ENCODE data around the gene TRMT1. TPM values are rescaled to one million over a fixed set of nuclear protein-coding genes. Genes with fewer than 3 reads are reported as not detected.

TRMT1 gene
- total RNA-seq, 2 experiments from 2014 or later, result 85.0 to 95.7 TPM

DNA sequence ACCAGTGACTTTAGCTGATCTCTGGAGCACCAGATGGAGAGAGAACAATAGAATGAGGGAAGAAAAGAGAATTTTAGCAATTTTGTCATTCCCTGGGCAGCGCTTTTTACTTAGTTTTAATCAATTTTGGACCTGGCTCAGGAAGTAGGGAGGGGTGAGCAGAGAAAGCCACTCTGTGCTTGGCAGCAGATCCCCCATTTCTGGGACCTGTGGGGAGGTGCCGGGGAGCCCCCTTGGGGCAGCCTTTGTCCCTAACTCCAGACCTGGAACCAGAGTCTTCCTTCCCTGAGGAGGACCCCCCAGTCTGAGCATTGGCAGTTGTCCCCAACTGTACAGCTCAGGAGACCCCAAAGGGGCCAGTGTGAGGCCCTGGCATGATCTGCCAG, 24.4 kb downstream of the TRMT1 start:
- ChIA-PET POLR2A (no interaction called here), CTCF (interaction anchor here (2.2 to 7.4 kb wide), 4 partner anchors 34 to 127 kb away, joined by 11 to 116 read pairs (median 16); no protein-coding TSS in a partner anchor)
- H3K27me3 Mint-ChIP-seq, result peaks cover 16% of the 10 kb centered on the region
- H3K4me1 Mint-ChIP-seq (ENCODE audit: low read depth), result peaks cover 16% of the 10 kb centered on the region
- no peaks in the 10 kb centered on the region for H3K9me3 Mint-ChIP-seq
- H3K27ac Mint-ChIP-seq, result no peak overlapping the region
- no peak for ATAC-seq
- TF ChIP-seq, protein P1, sequence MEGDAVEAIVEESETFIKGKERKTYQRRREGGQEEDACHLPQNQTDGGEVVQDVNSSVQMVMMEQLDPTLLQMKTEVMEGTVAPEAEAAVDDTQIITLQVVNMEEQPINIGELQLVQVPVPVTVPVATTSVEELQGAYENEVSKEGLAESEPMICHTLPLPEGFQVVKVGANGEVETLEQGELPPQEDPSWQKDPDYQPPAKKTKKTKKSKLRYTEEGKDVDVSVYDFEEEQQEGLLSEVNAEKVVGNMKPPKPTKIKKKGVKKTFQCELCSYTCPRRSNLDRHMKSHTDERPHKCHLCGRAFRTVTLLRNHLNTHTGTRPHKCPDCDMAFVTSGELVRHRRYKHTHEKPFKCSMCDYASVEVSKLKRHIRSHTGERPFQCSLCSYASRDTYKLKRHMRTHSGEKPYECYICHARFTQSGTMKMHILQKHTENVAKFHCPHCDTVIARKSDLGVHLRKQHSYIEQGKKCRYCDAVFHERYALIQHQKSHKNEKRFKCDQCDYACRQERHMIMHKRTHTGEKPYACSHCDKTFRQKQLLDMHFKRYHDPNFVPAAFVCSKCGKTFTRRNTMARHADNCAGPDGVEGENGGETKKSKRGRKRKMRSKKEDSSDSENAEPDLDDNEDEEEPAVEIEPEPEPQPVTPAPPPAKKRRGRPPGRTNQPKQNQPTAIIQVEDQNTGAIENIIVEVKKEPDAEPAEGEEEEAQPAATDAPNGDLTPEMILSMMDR (IDR thresholded peaks at IDR 0.05), result no peak
- intact Hi-C loops (cut with micrococcal nuclease), result no loop called here
- DNase-seq, result no peak
- no peak overlapping the region for H3K4me3 Mint-ChIP-seq
- H3K36me3 Mint-ChIP-seq (ENCODE audit: low read depth), result no peaks in the 10 kb centered on the region

DNA sequence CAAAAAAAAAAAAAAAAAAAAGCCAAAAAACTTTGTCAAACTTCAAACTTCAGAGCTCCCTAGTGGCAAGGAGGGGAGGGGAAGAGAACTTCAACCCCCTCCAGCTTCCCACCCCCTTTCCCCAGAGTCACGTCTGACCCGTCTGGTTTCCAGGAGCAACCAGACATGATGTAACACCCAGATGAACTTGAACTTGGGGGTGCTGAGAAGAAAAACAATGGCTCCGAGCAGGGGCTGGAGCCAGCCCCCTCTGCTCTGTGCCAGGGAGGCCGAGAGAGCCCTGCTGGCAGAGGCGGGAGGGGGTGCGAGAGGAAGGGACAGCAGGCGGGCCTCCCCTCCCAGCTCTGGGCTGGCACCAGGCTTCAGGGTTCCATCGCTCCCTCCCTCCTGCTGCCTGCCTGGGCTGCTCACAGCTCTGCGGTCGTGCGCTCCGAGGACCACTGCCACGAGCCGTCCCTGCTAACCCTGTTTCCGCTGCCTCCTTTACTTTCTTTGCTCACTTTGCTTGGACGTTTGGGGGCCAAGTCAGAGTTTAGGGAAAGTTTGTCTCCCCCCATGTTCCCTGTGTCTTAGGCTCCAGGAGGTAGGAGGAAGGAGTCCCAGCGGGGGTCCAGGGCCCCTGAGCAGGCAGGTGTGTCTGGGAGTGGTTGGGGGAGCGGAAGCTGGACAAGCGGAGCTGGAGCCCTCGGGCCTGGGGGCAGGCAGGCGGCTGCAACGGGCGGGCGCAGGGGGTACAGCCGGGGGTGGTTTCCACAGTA, 25.0 kb downstream of the TRMT1 start:
- intact Hi-C loops (cut with micrococcal nuclease), result no loop called here
- Mint-ChIP-seq H3K4me3 (no peak overlapping the region), H3K27ac (no peak overlapping the region), H3K36me3 (ENCODE audit: low read depth) (no peaks in the 10 kb centered on the region), H3K27me3 (peaks cover 12% of the 10 kb centered on the region), H3K9me3 (no peaks in the 10 kb centered on the region), H3K4me1 (ENCODE audit: low read depth) (peaks cover 12% of the 10 kb centered on the region)
- CTCF ChIA-PET, result interaction anchor here (2.2 to 7.4 kb wide), 3 partner anchors 34 to 126 kb away, joined by 11 to 116 read pairs (median 22); no protein-coding TSS in a partner anchor
- TF ChIP-seq, protein P1 (IDR thresholded peaks at IDR 0.05), result no peak
- ATAC-seq, result no peak
- DNase-seq, result no peak
- POLR2A ChIA-PET, result no interaction called here

DNA sequence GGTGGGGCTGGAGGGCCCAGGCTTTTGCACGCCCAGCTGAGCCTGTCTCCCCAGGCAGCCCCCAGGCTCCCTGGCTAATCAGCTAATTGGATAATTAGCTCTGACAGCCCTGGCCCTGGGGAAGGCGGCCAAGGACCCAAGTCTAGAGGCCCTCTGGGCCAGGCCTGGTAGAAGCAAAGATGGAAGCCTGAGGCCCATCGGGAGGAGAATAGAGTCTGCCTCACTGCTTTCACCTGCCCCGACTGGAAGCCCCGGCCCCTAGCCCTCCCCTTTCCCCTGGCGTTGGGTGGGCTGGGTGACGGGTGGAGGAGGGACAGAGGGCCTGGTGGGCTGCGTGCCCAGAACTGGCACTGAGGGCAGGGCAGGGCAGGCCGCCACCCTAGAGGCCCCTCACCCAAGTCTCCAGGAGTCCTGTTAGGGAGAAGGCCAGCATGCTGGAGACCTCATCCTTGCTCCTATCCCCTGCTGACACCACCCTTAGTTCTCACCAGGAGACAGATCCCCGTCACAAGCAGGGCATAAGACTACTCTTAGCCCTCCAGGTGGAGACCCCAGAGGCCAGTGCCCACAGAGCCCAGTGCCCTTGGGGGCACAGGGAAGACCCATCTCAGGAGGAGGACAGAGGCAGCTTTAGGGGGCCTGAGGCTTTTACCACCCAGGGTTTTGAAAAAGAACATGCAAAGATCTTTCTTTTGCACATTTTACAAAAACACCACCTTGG, 25.9 kb downstream of the TRMT1 start:
- ATAC-seq, result no peak

DNA sequence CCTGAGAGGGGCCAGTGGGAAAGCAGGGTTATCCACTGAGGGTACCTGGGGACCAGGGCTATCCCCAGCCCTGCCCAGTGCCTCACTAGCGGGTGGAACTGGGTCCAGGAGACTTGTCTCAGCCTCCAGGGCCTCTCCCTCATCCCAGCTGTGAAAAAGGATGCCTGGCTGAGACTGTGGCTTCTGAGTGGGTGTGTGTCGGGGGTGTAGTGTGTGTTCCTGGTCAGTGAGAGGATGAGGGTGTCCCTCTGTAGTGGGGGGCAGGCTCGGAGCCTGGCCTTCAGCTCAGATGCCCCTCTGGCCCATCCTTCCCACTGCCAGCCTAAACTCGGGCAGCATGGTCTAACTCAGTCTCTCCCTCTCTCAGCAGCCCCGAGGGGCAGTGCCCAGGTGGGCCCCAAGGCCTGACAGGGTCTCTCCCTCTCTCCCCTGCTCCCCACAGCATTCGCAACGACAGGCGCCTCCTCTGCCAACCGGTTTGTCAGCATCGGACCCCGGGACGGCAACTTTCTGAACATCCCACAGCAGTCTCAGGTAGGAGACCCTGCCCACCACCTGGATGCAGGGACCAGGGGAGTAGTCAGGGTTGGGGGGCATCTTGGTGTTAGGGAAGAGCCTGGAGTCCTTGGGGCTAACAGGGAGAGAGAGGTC, 26.6 kb downstream of the TRMT1 start:
- ATAC-seq (no peak), DNase-seq (no peak)
- Mint-ChIP-seq H3K27me3 (peaks cover 5% of the 10 kb centered on the region), H3K4me3 (no peak overlapping the region), H3K4me1 (ENCODE audit: low read depth) (peaks cover 5% of the 10 kb centered on the region), H3K36me3 (ENCODE audit: low read depth) (no peaks in the 10 kb centered on the region), H3K9me3 (no peaks in the 10 kb centered on the region), H3K27ac (no peak overlapping the region)
- ChIA-PET CTCF (interaction anchor here (0.7 to 7.4 kb wide), 3 partner anchors 16 to 113 kb away, joined by 3 to 116 read pairs (median 22); no protein-coding TSS in a partner anchor), POLR2A (no interaction called here)
- TF ChIP-seq, protein P1 (IDR thresholded peaks at IDR 0.05), result no peak
- intact Hi-C loops (cut with micrococcal nuclease), result no loop called here

More for the DNA sequence above, 25.9 kb downstream of the TRMT1 start:
- Mint-ChIP-seq H3K9me3 (no peaks in the 10 kb centered on the region), H3K4me1 (ENCODE audit: low read depth) (peaks cover 6% of the 10 kb centered on the region), H3K4me3 (no peak overlapping the region), H3K27ac (no peak overlapping the region), H3K36me3 (ENCODE audit: low read depth) (no peaks in the 10 kb centered on the region), H3K27me3 (peaks cover 6% of the 10 kb centered on the region)
- DNase-seq, result no peak
- TF ChIP-seq, protein P1 (IDR thresholded peaks at IDR 0.05), result no peak
- intact Hi-C loops (cut with micrococcal nuclease), result no loop called here
- ChIA-PET POLR2A (no interaction called here), CTCF (interaction anchor here (2.2 to 7.4 kb wide), 3 partner anchors 33 to 126 kb away, joined by 11 to 116 read pairs (median 22); no protein-coding TSS in a partner anchor)
